GM12878 (cell line): ENCODE data around the gene KLHL26. TPM values are rescaled to one million over a fixed set of nuclear protein-coding genes. Genes with fewer than 3 reads are reported as not detected.

Source experiments
- ATAC-seq: fragments of 200-7000 bp; cut with Tn5 transposase; 3 replicates; pipeline ENCODE4 v1.9.1; 2020; ENCODE audit warnings: mild to moderate bottlenecking, moderate library complexity
- BruUV-seq: library from RNA; stranded (reverse); fragments of 400-500 nt; replicated peaks from 2 replicates; lab custom pipeline; 2021; lab: Mats Ljungman, UMichigan
- CTCF ChIA-PET: fragments of 300-600 bp; sonication (Branson Sonifier 250); formaldehyde crosslinking; extraction: SDS; loops from one replicate; lab custom pipeline; 2021; ENCODE audit warnings: inconsistent platforms; lab: Yijun Ruan, JAX
- POLR2A ChIA-PET: fragments of 350-600 bp; formaldehyde crosslinking; extraction: SDS; loops from one replicate; lab custom pipeline; 2021; ENCODE audit warnings: inconsistent platforms; lab: Charles Lee
- RAD21 ChIA-PET: fragments of 300-600 bp; sonication (Branson Sonifier 250); formaldehyde crosslinking; loops from one replicate; lab custom pipeline; 2023; ENCODE audit warnings: antibody characterized with exemption; ENCODE audit not compliant: unreplicated experiment; lab: Charles Lee
- SMC1A ChIA-PET: fragments of 300-600 bp; sonication (Branson Sonifier 250); formaldehyde crosslinking; loops from one replicate; lab custom pipeline; 2023; ENCODE audit not compliant: unreplicated experiment, uncharacterized antibody; lab: Charles Lee
- DNase-seq: peaks from one replicate; pipeline ENCODE4 v3.0.0-alpha.2; 2011; ENCODE audit warnings: low read depth, low spot score
- FAIRE-seq: peaks from 3 replicates; lab custom pipeline; 2011; peaks lifted over from hg19 to GRCh38; lab: Jason Lieb, UNC
- H2AFZ ChIP-seq: 2 replicates; pipeline ENCODE4 v1.6.0; 2011; ENCODE audit warnings: low read depth, low read length, control low read depth; ENCODE audit not compliant: control insufficient read depth
- H3K27ac ChIP-seq: 2 replicates; pipeline ENCODE4 v1.5.1; 2011; ENCODE audit warnings: control low read depth; ENCODE audit not compliant: control insufficient read depth, insufficient read depth
- H3K27me3 ChIP-seq, 2 experiments: replicated peaks in 1 of 2; 2 replicates each; pipeline versions ENCODE4 v1.6.0 to v1.6.1; 2011; ENCODE audit warnings: low read length in 1 of 2; ENCODE audit not compliant: control insufficient read depth in 2 of 2, insufficient read depth in 2 of 2
- H3K36me3 ChIP-seq, 2 experiments: 2 replicates each; pipeline ENCODE4 v1.5.1; 2011; ENCODE audit warnings: low read length in 1 of 2; ENCODE audit not compliant: control insufficient read depth in 2 of 2, insufficient read depth in 2 of 2
- H3K4me1 ChIP-seq: 2 replicates; pipeline ENCODE4 v1.6.1; 2011; ENCODE audit warnings: mild to moderate bottlenecking, low read length, moderate library complexity, mixed read lengths; ENCODE audit not compliant: control insufficient read depth, insufficient read depth
- H3K4me2 ChIP-seq: 2 replicates; pipeline ENCODE4 v1.6.0; 2011; ENCODE audit warnings: control low read depth; ENCODE audit not compliant: control insufficient read depth, insufficient read depth
- H3K4me3 ChIP-seq: fragments of 200-600 bp; sonication (generic); 2 replicates; pipeline ENCODE4 v1.5.1; 2016
- H3K79me2 ChIP-seq: 2 replicates; pipeline ENCODE4 v1.6.0; 2011; ENCODE audit warnings: low read length; ENCODE audit not compliant: control insufficient read depth, insufficient read depth
- H3K9ac ChIP-seq: 2 replicates; pipeline ENCODE4 v1.8.0; 2011; ENCODE audit warnings: low read length, control low read depth, mixed read lengths; ENCODE audit not compliant: control insufficient read depth, insufficient read depth
- H3K9me3 ChIP-seq: replicated peaks from 3 replicates; pipeline ENCODE4 v1.5.1; 2011; ENCODE audit warnings: mild to moderate bottlenecking, low read length; ENCODE audit not compliant: control insufficient read depth, insufficient read depth
- H4K20me1 ChIP-seq: 2 replicates; pipeline ENCODE4 v1.6.0; 2011; ENCODE audit not compliant: control insufficient read depth, insufficient read depth
- CBX3 ChIP-seq: fragments of 200-600 bp; sonication (generic); IDR thresholded peaks from 2 replicates; pipeline ENCODE4 v1.6.1; 2016; ENCODE audit warnings: low read depth, borderline replicate concordance
- CBX5 ChIP-seq: sonication (generic); IDR thresholded peaks from 2 replicates; pipeline ENCODE4 v1.6.1; 2016; ENCODE audit warnings: low read depth, moderate library complexity, mild to moderate bottlenecking, inconsistent platforms
- CREM ChIP-seq: IDR thresholded peaks from 2 replicates; pipeline ENCODE4 v1.6.1; 2014; ENCODE audit warnings: antibody characterized with exemption, low read depth
- GATAD2B ChIP-seq: fragments of 450-650 bp; conservative IDR thresholded peaks from 2 replicates; pipeline ENCODE4 v1.6.1; 2017; ENCODE audit warnings: low read depth, mild to moderate bottlenecking, moderate library complexity
- HDAC2 ChIP-seq: fragments of 200-600 bp; sonication (generic); IDR thresholded peaks from 2 replicates; pipeline ENCODE4 v1.6.1; 2017
- MEF2B ChIP-seq: fragments of 450-650 bp; IDR thresholded peaks from 2 replicates; pipeline ENCODE4 v1.6.1; 2018; ENCODE audit warnings: mild to moderate bottlenecking, moderate library complexity; ENCODE audit not compliant: partially characterized antibody, poor library complexity, severe bottlenecking
- NFXL1 ChIP-seq: fragments of 450-650 bp; IDR thresholded peaks from 2 replicates; pipeline ENCODE4 v1.6.1; 2017; ENCODE audit warnings: antibody characterized with exemption, mild to moderate bottlenecking, borderline replicate concordance
- PKNOX1 ChIP-seq: fragments of 450-650 bp; IDR thresholded peaks from 2 replicates; pipeline ENCODE4 v1.6.1; 2016; ENCODE audit warnings: mild to moderate bottlenecking
- ZBTB33 ChIP-seq: fragments of 450-650 bp; IDR thresholded peaks from 2 replicates; pipeline ENCODE4 v1.6.1; 2017; ENCODE audit warnings: mild to moderate bottlenecking
- WGBS: methylation state at CpG from one replicate; pipeline ENCODE4 v1.1.6; 2016; ENCODE audit warnings: low lambda C conversion rate; ENCODE audit not compliant: insufficient replicate concordance, insufficient coverage; ENCODE audit errors: missing lambda C conversion rate; 5-methylcytosine and 5-hydroxymethylcytosine counted together
- in situ Hi-C: fragments of 300-500 bp; cut with MboI; formaldehyde crosslinking; loops from 9 replicates; pipeline ENCODE4 v1.14.3; 2018; ENCODE audit warnings: mixed read lengths
- intact Hi-C: fragments of 100-400 bp; cut with micrococcal nuclease; formaldehyde crosslinking; loops from one replicate; pipeline ENCODE4 v1.14.2; 2022; ENCODE audit not compliant: unreplicated experiment
- polyA plus RNA-seq, 11 experiments: library from polyadenylated mRNA; depleted of rRNA in 4 of 11; unstranded in 6 of 11; stranded (reverse) in 5 of 11; fragments of >200 nt; fragmentation: Nextera tagmentation in 4 of 11; fragmentation: Illumina TruSeq in 1 of 11; extraction: Ambion mirVana in 4 of 11; extraction: Trizol in 1 of 11; gene quantifications; 1 replicate in 1 of 11; 2 replicates in 10 of 11; pipeline versions ENCODE4 v1.2.1 to v1.2.3, GENCODE V29; 2011 to 2016; ENCODE audit warnings: inconsistent platforms in 2 of 11, missing spikeins in 2 of 11, low read depth in 1 of 11
- total RNA-seq, 4 experiments: library from RNA; depleted of rRNA in 3 of 4; stranded (reverse); fragments of >200 nt in 3 of 4; fragmentation: Illumina TruSeq in 1 of 4; extraction: Trizol in 1 of 4; gene quantifications; 2 replicates each; pipeline versions ENCODE4 v1.2.1 to v1.2.3, GENCODE V29; 2013 to 2021
- TF ChIP-seq, protein P1 (sequence below): IDR thresholded peaks from 2 replicates; pipeline ENCODE4 v1.6.1; 2012; ENCODE audit warnings: mild to moderate bottlenecking, low read depth, low read length
- TF ChIP-seq, protein P2 (sequence below): IDR thresholded peaks from 2 replicates; pipeline ENCODE4 v1.6.1; 2012; ENCODE audit warnings: low read depth, low read length, improper control_type of control experiment

Gene KLHL26
- total and polyA plus RNA-seq, 10 of the 15 experiments (the other 5 are each of a cell fraction or from before 2014, with no cell fraction given), result 0.18 to 14.6 (median 2.9) TPM

DNA sequence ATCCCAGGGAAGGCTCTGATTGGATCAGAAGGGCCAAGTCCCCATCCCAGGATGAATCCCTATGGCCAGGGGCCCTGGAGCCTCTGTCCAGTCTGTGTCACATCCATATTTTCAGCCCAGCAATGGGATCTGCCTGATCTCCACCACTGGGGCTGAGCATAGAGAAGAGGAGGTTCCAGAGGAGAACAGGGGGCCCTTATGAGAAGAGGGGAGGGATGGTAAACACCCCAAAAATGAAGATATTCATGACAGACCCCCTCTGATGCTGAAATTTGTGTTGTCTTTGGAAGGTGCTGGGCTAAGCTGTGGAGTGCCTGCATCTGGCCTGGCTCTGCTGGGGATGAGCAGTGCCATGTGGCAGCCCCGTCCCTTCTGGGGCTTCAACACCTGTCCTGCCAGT is 14.5 kb downstream of the KLHL26 start:
- H3K4me3 ChIP-seq, result no peak overlapping the region
- no peak overlapping the region for H3K27ac ChIP-seq
- no peak overlapping the region for H3K9ac ChIP-seq
- ChIA-PET POLR2A (no interaction called here), CTCF (no interaction called here), SMC1A (no interaction called here), RAD21 (no interaction called here)
- no peak for ATAC-seq
- FAIRE-seq, result no peak
- no peaks in the 10 kb centered on the region for H3K79me2 ChIP-seq
- intact Hi-C loops, result no loop called here
- 21% methylated on average over 1 of the region's 1 CpG for WGBS
- H3K4me1 ChIP-seq, result peaks cover 18% of the 10 kb centered on the region
- TF ChIP-seq GATAD2B (no peak), CREM (no peak), PKNOX1 (no peak), ZBTB33 (no peak), MEF2B (no peak), HDAC2 (no peak), NFXL1 (no peak), CBX3 (no peak), CBX5 (no peak)
- TF ChIP-seq, protein P1, sequence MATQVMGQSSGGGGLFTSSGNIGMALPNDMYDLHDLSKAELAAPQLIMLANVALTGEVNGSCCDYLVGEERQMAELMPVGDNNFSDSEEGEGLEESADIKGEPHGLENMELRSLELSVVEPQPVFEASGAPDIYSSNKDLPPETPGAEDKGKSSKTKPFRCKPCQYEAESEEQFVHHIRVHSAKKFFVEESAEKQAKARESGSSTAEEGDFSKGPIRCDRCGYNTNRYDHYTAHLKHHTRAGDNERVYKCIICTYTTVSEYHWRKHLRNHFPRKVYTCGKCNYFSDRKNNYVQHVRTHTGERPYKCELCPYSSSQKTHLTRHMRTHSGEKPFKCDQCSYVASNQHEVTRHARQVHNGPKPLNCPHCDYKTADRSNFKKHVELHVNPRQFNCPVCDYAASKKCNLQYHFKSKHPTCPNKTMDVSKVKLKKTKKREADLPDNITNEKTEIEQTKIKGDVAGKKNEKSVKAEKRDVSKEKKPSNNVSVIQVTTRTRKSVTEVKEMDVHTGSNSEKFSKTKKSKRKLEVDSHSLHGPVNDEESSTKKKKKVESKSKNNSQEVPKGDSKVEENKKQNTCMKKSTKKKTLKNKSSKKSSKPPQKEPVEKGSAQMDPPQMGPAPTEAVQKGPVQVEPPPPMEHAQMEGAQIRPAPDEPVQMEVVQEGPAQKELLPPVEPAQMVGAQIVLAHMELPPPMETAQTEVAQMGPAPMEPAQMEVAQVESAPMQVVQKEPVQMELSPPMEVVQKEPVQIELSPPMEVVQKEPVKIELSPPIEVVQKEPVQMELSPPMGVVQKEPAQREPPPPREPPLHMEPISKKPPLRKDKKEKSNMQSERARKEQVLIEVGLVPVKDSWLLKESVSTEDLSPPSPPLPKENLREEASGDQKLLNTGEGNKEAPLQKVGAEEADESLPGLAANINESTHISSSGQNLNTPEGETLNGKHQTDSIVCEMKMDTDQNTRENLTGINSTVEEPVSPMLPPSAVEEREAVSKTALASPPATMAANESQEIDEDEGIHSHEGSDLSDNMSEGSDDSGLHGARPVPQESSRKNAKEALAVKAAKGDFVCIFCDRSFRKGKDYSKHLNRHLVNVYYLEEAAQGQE, result no peak
- TF ChIP-seq, protein P2, sequence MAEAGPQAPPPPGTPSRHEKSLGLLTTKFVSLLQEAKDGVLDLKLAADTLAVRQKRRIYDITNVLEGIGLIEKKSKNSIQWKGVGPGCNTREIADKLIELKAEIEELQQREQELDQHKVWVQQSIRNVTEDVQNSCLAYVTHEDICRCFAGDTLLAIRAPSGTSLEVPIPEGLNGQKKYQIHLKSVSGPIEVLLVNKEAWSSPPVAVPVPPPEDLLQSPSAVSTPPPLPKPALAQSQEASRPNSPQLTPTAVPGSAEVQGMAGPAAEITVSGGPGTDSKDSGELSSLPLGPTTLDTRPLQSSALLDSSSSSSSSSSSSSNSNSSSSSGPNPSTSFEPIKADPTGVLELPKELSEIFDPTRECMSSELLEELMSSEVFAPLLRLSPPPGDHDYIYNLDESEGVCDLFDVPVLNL, result no peak
- H3K9me3 ChIP-seq, result no peaks in the 10 kb centered on the region
- H3K27me3 ChIP-seq, result no peaks in the 10 kb centered on the region
- H2AFZ ChIP-seq, result no peak overlapping the region
- no peak for DNase-seq
- BruUV-seq, result no TSS peak
- H3K4me2 ChIP-seq, result no peak overlapping the region
- no peaks in the 10 kb centered on the region; a peak in 2 of 4 replicates for H3K36me3 ChIP-seq
- in situ Hi-C loops, result no loop called here
- H4K20me1 ChIP-seq, result peaks cover 9% of the 10 kb centered on the region; the same call in 1 of the 2 replicates
